H1 (cell line): ENCODE data around the gene PRKCI. TPM values are rescaled to one million over a fixed set of nuclear protein-coding genes. Genes with fewer than 3 reads are reported as not detected.

Experiments
- polyA plus RNA-seq, 7 experiments: library from polyadenylated mRNA; depleted of rRNA in 3 of 7; stranded (reverse) in 5 of 7; unstranded in 2 of 7; fragments of >200 nt in 5 of 7; fragments of 200-250 nt in 2 of 7; gene quantifications; 1 replicate in 5 of 7; 2 replicates in 1 of 7; 4 replicates in 1 of 7; pipeline versions ENCODE4 v1.2.1 to v1.2.3, GENCODE V29; 2011 to 2013; ENCODE audit warnings: missing spikeins in 2 of 7, mixed read lengths in 2 of 7
- total RNA-seq: library from RNA; stranded (reverse); fragmentation: NEBNext Ultra II Directional; extraction: Animal tissue kit (Norgen Biotek cat#: 25700); gene quantifications from 2 replicates; pipeline ENCODE4 v1.2.1, GENCODE V29; 2021
- TF ChIP-seq, protein P1 (sequence below): fragments of 300-600 bp; sonication (generic); IDR thresholded peaks from 2 replicates; pipeline ENCODE4 v1.7.1; 2012; ENCODE audit warnings: low read length, moderate library complexity, mild to moderate bottlenecking, inconsistent platforms; ENCODE audit not compliant: insufficient replicate concordance

PRKCI gene
- total and polyA plus RNA-seq, 2 of the 8 experiments (the other 6 are each of a cell fraction or from before 2014, with no cell fraction given) = 24.3 to 100.0 TPM

DNA sequence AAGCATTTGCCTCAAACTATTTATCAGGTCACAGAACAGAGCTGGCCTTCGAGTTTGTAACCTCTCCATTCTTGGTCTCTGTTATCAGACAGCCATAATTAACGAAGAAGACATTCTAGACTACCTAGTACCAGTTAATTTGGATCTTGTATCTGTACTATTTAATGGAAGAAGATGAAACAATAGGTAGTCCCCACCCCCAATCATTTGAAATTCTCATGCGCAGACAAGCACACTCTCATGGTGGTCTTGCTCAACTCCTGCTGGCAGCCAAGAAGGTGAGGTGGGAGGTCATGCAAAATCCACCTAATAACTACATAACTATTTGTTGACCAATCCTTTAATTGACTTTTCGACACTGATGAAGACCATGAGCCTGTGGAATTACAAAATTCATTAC lies 132.5 kb downstream of the PRKCI start (continued):
- TF ChIP-seq, protein P1, sequence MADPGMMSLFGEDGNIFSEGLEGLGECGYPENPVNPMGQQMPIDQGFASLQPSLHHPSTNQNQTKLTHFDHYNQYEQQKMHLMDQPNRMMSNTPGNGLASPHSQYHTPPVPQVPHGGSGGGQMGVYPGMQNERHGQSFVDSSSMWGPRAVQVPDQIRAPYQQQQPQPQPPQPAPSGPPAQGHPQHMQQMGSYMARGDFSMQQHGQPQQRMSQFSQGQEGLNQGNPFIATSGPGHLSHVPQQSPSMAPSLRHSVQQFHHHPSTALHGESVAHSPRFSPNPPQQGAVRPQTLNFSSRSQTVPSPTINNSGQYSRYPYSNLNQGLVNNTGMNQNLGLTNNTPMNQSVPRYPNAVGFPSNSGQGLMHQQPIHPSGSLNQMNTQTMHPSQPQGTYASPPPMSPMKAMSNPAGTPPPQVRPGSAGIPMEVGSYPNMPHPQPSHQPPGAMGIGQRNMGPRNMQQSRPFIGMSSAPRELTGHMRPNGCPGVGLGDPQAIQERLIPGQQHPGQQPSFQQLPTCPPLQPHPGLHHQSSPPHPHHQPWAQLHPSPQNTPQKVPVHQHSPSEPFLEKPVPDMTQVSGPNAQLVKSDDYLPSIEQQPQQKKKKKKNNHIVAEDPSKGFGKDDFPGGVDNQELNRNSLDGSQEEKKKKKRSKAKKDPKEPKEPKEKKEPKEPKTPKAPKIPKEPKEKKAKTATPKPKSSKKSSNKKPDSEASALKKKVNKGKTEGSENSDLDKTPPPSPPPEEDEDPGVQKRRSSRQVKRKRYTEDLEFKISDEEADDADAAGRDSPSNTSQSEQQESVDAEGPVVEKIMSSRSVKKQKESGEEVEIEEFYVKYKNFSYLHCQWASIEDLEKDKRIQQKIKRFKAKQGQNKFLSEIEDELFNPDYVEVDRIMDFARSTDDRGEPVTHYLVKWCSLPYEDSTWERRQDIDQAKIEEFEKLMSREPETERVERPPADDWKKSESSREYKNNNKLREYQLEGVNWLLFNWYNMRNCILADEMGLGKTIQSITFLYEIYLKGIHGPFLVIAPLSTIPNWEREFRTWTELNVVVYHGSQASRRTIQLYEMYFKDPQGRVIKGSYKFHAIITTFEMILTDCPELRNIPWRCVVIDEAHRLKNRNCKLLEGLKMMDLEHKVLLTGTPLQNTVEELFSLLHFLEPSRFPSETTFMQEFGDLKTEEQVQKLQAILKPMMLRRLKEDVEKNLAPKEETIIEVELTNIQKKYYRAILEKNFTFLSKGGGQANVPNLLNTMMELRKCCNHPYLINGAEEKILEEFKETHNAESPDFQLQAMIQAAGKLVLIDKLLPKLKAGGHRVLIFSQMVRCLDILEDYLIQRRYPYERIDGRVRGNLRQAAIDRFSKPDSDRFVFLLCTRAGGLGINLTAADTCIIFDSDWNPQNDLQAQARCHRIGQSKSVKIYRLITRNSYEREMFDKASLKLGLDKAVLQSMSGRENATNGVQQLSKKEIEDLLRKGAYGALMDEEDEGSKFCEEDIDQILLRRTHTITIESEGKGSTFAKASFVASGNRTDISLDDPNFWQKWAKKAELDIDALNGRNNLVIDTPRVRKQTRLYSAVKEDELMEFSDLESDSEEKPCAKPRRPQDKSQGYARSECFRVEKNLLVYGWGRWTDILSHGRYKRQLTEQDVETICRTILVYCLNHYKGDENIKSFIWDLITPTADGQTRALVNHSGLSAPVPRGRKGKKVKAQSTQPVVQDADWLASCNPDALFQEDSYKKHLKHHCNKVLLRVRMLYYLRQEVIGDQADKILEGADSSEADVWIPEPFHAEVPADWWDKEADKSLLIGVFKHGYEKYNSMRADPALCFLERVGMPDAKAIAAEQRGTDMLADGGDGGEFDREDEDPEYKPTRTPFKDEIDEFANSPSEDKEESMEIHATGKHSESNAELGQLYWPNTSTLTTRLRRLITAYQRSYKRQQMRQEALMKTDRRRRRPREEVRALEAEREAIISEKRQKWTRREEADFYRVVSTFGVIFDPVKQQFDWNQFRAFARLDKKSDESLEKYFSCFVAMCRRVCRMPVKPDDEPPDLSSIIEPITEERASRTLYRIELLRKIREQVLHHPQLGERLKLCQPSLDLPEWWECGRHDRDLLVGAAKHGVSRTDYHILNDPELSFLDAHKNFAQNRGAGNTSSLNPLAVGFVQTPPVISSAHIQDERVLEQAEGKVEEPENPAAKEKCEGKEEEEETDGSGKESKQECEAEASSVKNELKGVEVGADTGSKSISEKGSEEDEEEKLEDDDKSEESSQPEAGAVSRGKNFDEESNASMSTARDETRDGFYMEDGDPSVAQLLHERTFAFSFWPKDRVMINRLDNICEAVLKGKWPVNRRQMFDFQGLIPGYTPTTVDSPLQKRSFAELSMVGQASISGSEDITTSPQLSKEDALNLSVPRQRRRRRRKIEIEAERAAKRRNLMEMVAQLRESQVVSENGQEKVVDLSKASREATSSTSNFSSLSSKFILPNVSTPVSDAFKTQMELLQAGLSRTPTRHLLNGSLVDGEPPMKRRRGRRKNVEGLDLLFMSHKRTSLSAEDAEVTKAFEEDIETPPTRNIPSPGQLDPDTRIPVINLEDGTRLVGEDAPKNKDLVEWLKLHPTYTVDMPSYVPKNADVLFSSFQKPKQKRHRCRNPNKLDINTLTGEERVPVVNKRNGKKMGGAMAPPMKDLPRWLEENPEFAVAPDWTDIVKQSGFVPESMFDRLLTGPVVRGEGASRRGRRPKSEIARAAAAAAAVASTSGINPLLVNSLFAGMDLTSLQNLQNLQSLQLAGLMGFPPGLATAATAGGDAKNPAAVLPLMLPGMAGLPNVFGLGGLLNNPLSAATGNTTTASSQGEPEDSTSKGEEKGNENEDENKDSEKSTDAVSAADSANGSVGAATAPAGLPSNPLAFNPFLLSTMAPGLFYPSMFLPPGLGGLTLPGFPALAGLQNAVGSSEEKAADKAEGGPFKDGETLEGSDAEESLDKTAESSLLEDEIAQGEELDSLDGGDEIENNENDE = no peak
